ENCODE data around the gene HAUS2.

Gene HAUS2

DNA sequence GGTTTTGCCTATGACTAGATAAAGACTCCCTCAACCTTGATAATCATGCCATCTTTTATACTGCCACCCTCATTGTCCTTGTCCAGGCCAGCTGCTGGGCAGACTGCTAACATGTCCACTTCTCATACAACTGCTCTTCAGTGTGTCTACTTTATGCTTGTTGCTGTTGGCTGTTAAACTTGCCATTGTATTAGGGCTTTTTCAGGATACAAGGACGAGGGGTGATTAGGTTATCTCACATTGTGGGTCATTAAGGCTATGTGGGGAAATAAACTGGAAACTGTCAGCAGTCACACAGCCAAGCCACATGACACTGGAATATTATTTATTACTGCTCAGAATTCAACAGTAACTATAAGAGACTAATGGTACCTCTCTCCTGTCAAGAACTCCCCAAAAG, 62.9 kb downstream of the HAUS2 start:
- DNase-seq, result no peak

DNA sequence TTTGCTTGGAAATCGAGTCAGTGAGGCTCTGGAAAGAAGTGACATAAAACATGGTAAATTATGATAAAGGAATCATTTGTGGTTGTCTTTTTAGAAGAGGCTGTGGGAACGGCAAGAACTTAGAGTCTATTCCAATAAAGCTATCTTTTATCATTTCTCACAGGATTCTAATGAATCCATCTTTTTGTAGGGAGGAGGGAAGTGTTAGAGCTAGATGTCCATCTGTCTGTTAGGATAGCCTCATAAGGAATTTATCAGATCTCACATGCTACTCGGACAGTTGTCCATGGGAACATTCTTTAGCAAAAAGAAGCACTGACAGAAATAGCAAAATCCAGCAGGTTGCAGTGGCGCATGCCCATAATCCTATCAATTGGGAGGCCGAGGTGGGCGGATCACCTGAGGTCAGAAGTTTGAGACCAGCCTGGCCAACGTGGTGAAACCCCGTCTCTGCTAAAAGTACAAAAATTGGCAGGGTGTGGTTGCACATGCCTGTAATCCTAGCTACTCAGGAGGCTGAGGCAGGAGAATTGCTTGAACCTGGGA, 63.8 kb downstream of the HAUS2 start:
- no peak for DNase-seq

DNA sequence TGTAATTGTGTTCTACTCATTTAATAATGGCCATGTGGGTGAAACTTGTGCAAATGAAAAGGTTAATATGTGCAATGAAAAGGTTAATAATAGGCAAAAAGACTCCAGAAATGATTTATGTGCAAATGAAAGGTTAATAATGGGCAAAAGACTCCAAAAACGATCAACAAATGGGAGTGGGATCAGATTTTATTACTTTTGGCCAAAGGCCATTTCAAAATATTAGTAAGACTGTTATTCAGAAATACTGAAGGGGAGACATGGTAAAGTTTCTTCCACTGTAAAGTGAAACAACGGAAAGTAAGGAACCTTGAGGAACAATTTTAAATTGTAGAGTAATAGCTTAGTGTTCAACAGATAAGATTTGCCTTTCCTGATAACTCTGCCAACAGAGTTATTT, 67.5 kb downstream of the HAUS2 start:
- no peak for DNase-seq

All from inflammatory macrophage (primary cell).